HepG2 (cell line): ENCODE measurements around the gene MNAT1. TPM values are rescaled to one million over a fixed set of nuclear protein-coding genes. Genes with fewer than 3 reads are reported as not detected.
A peak's percentile ranks its signal among the peaks of the same experiment; 100 is the strongest.
"Not testable (repeated sequence)": the region's sequence is repeated elsewhere in the genome, so short reads cannot be mapped to it uniquely, and the experiment has no call there.

Experiments
- ATAC-seq: fragments of 200-7000 bp; cut with Tn5 transposase; 3 replicates; pipeline ENCODE4 v1.9.1; 2020; ENCODE audit warnings: mild to moderate bottlenecking, moderate library complexity
- BruUV-seq: library from RNA; stranded (reverse); fragments of 400-500 nt; replicated peaks from 2 replicates; lab custom pipeline; 2021; lab: Mats Ljungman, UMichigan
- CTCF ChIA-PET: fragments of 300-600 bp; formaldehyde crosslinking; extraction: SDS; loops from one replicate; lab custom pipeline; 2021; ENCODE audit warnings: low total read pairs, inconsistent platforms, low intra/inter-chr PET ratio; lab: Yijun Ruan, JAX
- POLR2A ChIA-PET: fragments of 350-600 bp; sonication (Branson Sonifier 250); formaldehyde crosslinking; loops from one replicate; lab custom pipeline; 2020; ENCODE audit warnings: antibody characterized with exemption, inconsistent platforms; lab: Yijun Ruan, JAX
- DNase-seq: peaks from one replicate; pipeline ENCODE4 v3.0.0-alpha.2; 2015; ENCODE audit warnings: low spot score
- FAIRE-seq: peaks from 3 replicates; lab custom pipeline; 2011; peaks lifted over from hg19 to GRCh38; lab: Jason Lieb, UNC
- H2AFZ ChIP-seq: one replicate; pipeline ENCODE4 v1.6.1; 2011; ENCODE audit warnings: low read length, inconsistent platforms
- H3K27ac ChIP-seq: fragments of 300-600 bp; 3 replicates; pipeline ENCODE4 v1.8.0; 2011; ENCODE audit warnings: mixed run types, mild to moderate bottlenecking, mixed read lengths, low read length, inconsistent platforms; ENCODE audit not compliant: insufficient read depth; ENCODE audit errors: extremely low read length
- H3K27me3 ChIP-seq, 2 experiments: fragments of 200-600 bp in 1 of 2; 2 replicates in 1 of 2; 3 replicates in 1 of 2; pipeline versions ENCODE4 v1.6.0 to v1.8.0; 2011; ENCODE audit warnings: low read length in 2 of 2, mild to moderate bottlenecking in 2 of 2, moderate library complexity in 2 of 2, inconsistent platforms in 1 of 2; ENCODE audit not compliant: insufficient read depth in 2 of 2, control insufficient read depth in 1 of 2
- H3K36me3 ChIP-seq, 2 experiments: fragments of 200-600 bp in 1 of 2; replicated peaks in 1 of 2; 2 replicates in 1 of 2; 3 replicates in 1 of 2; pipeline versions ENCODE4 v1.5.1 to v1.8.0; 2011; ENCODE audit warnings: low read length in 2 of 2, inconsistent platforms in 1 of 2; ENCODE audit not compliant: insufficient read depth in 2 of 2, control insufficient read depth in 1 of 2
- H3K4me1 ChIP-seq: 2 replicates; pipeline ENCODE4 v1.5.1; 2012; ENCODE audit warnings: low read length, inconsistent platforms; ENCODE audit not compliant: insufficient read depth
- H3K4me2 ChIP-seq: 2 replicates; pipeline ENCODE4 v1.6.0; 2011; ENCODE audit warnings: low read depth, low read length, inconsistent platforms
- H3K4me3 ChIP-seq, 3 experiments: fragments of 200-600 bp in 1 of 3; sonication (generic), shearing (Covaris generic) in 1 of 3; replicated peaks in 1 of 3; 2 replicates each; pipeline ENCODE4 v1.5.1; 2011 to 2016; ENCODE audit warnings: low read length in 3 of 3, inconsistent platforms in 2 of 3, low read depth in 2 of 3, mild to moderate bottlenecking in 2 of 3, control low read depth in 1 of 3, mixed read lengths in 1 of 3; ENCODE audit not compliant: insufficient read depth in 1 of 3
- H3K79me2 ChIP-seq: one replicate; pipeline ENCODE4 v1.6.1; 2011; ENCODE audit warnings: low read length, inconsistent platforms; ENCODE audit not compliant: insufficient read depth
- H3K9ac ChIP-seq: 2 replicates; pipeline ENCODE4 v1.6.0; 2011; ENCODE audit warnings: mild to moderate bottlenecking, low read depth, low read length, inconsistent platforms; ENCODE audit not compliant: insufficient read depth
- H3K9me3 ChIP-seq: 2 replicates; pipeline ENCODE4 v1.5.1; 2012; ENCODE audit warnings: mild to moderate bottlenecking, low read length
- H4K20me1 ChIP-seq: 2 replicates; pipeline ENCODE4 v1.6.0; 2011; ENCODE audit warnings: inconsistent platforms, mild to moderate bottlenecking, low read length, moderate library complexity; ENCODE audit not compliant: insufficient read depth
- ASH2L ChIP-seq: fragments of 300-600, 200-600 bp; sonication (generic); IDR thresholded peaks from 2 replicates; pipeline ENCODE4 v1.7.0; 2017; ENCODE audit warnings: low read depth, mild to moderate bottlenecking, moderate library complexity, mixed read lengths, low read length; ENCODE audit not compliant: insufficient read length
- EED ChIP-seq: sonication (generic); formaldehyde crosslinking; IDR thresholded peaks from 2 replicates; pipeline ENCODE4 v1.5.0; 2020; ENCODE audit warnings: mild to moderate bottlenecking, missing genetic modification reagents
- MAFK ChIP-seq, 2 experiments: IDR thresholded peaks in 1 of 2; conservative IDR thresholded peaks in 1 of 2; 2 replicates each; pipeline ENCODE4 v1.6.1; 2011; ENCODE audit warnings: improper control_type of control experiment in 2 of 2, low read length in 2 of 2
- TEAD2 ChIP-seq: sonication (generic); formaldehyde crosslinking; IDR thresholded peaks from 2 replicates; pipeline ENCODE4 v1.9.0; 2021; ENCODE audit warnings: missing genetic modification reagents
- WGBS: methylation state at CpG from one replicate; pipeline ENCODE4 v1.1.6; 2017; ENCODE audit warnings: low lambda C conversion rate; 5-methylcytosine and 5-hydroxymethylcytosine counted together
- in situ Hi-C: cut with HindIII; loops from 2 replicates; pipeline ENCODE4 v1.10.0; 2017; ENCODE audit warnings: low pct_unique_long_range_greater_than_20kb; ENCODE audit not compliant: extremely low pct_ligation_motif_present
- intact Hi-C: fragments of 100-400 bp; cut with micrococcal nuclease; formaldehyde crosslinking; loops from one replicate; pipeline ENCODE4 v1.10.0; 2022; ENCODE audit not compliant: unreplicated experiment
- polyA plus RNA-seq, 8 experiments: library from polyadenylated mRNA; depleted of rRNA in 3 of 8; stranded (reverse) in 7 of 8; unstranded in 1 of 8; fragments of >200 nt; fragmentation: Illumina TruSeq in 4 of 8; extraction: Trizol in 4 of 8; gene quantifications; 2 replicates each; pipeline versions ENCODE4 v1.2.1 to v1.2.3, GENCODE V29; 2011 to 2016; ENCODE audit warnings: low read depth in 4 of 8, missing spikeins in 1 of 8, mixed read lengths in 1 of 8; ENCODE audit not compliant: insufficient read depth in 1 of 8
- total RNA-seq, 5 experiments: library from RNA; depleted of rRNA; stranded (reverse); fragments of >200 nt; fragmentation: Illumina TruSeq; extraction: Trizol; gene quantifications; 2 replicates each; pipeline ENCODE4 v1.2.3, GENCODE V29; 2016; ENCODE audit warnings: low read depth in 1 of 5
- TF ChIP-seq, protein P1 (sequence below): sonication (generic); formaldehyde crosslinking; IDR thresholded peaks from 2 replicates; pipeline ENCODE4 v1.4.0; 2020; ENCODE audit warnings: missing genetic modification reagents

Gene MNAT1
- total and polyA plus RNA-seq, 2 of the 13 experiments (the other 11 are each of a cell fraction or from before 2014, with no cell fraction given), result 49.2 to 94.8 TPM

DNA sequence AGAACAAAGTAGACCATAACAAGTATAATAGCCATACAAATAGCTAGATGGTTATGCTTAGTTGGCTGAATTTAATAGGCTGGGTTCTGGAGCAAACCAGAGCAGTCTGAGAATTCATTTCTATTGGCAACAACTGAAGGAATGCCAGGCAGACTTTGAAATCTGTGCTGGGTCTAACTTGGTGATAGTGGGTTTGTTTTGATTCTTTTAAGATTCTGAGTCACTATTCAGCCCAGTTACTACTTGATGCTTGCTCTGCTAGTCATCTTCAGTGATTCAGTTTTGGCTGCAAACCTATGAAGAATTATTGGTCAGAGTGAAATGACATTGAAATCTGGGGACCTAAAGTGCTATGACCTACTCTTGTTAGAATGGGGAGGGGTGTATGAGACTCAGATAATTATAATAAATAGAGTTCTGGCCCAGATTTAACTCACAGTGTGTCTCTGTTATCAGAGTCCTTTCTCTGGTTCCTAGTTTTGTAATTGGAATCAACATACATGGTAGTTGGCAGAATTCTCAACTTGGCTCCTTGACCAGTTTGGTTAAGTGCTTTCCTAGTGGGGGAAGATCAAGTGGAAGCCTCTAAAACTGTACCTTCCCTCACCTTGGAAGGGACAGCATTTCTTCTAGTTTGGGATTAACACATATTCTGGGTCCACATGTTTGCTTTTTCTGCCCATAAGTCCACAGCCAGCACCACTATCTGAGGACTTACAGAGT, 43.5 kb downstream of the MNAT1 start:
- Histone ChIP-seq H3K27ac (no peak overlapping the region), H3K9ac (no peak overlapping the region), H3K27me3 (no peaks in the 10 kb centered on the region), H3K4me2 (no peak overlapping the region), H3K4me1 (no peaks in the 10 kb centered on the region), H3K36me3 (no peaks in the 10 kb centered on the region), H4K20me1 (no peaks in the 10 kb centered on the region), H2AFZ (no peak overlapping the region), H3K4me3 (no peak overlapping the region), H3K79me2 (peaks cover 32% of the 10 kb centered on the region), H3K9me3 (no peaks in the 10 kb centered on the region)
- intact Hi-C loops (no loop called here), in situ Hi-C loops (no loop called here)
- no TSS peak for BruUV-seq
- FAIRE-seq (no peak), ATAC-seq (no peak), DNase-seq (no peak)
- TF ChIP-seq TEAD2 (CRISPR knock-in tag) (no peak), ASH2L (no peak), MAFK (conservative IDR thresholded peaks at IDR 0.05 in 1 of 2, IDR thresholded peaks at IDR 0.05 in 1 of 2; ENCODE audit: low read length in 2 of 2) (0 out of 4 replicates have a peak, but pooled peaks of 1 of the 2 experiments have one; percentile 3), EED (CRISPR knock-in tag) (no peak)
- ChIA-PET CTCF (no interaction called here), POLR2A (no interaction called here)

DNA sequence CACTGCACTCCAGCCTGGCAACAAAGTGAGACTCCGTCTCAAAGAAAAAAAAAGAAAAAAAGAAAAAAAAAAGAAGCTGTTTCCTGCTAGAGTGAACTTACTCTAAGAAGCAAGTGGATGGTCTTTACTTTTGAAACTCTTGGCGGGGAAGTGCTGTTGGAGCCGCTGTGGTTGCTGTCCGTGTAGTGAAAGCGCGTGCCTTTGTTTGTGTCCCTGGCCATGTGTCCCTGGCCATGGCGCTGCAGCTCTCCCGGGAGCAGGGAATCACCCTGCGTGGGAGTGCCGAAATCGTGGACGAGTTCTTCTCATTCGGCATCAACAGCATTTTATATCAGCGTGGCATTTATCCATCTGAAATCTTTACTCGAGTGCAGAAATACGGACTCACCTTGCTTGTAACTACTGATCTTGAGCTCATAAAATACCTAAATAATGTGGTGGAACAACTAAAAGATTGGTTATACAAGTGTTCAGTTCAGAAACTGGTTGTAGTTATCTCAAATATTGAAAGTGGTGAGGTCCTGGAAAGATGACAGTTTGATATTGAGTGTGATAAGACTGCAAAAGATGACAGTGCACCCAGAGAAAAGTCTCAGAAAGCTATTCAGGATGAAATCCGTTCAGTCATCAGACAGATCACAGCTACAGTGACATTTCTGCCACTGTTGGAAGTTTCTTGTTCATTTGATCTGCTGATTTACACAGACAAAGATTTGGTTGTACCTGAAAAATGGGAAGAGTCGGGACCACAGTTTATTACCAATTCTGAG, 45.4 kb downstream of the MNAT1 start:
- H3K9me3 ChIP-seq, result not testable (repeated sequence)
- TF ChIP-seq, protein P1, sequence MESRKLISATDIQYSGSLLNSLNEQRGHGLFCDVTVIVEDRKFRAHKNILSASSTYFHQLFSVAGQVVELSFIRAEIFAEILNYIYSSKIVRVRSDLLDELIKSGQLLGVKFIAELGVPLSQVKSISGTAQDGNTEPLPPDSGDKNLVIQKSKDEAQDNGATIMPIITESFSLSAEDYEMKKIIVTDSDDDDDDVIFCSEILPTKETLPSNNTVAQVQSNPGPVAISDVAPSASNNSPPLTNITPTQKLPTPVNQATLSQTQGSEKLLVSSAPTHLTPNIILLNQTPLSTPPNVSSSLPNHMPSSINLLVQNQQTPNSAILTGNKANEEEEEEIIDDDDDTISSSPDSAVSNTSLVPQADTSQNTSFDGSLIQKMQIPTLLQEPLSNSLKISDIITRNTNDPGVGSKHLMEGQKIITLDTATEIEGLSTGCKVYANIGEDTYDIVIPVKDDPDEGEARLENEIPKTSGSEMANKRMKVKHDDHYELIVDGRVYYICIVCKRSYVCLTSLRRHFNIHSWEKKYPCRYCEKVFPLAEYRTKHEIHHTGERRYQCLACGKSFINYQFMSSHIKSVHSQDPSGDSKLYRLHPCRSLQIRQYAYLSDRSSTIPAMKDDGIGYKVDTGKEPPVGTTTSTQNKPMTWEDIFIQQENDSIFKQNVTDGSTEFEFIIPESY, result peak; percentile 12; the same call in 1 of the 2 replicates
- TF ChIP-seq, all 625 proteins: peak for 1; not testable (repeated sequence) for 624
- H3K79me2 ChIP-seq, result peaks cover 25% of the 10 kb centered on the region
- peak; percentile 12 for FAIRE-seq
- H2AFZ ChIP-seq, H3K9ac ChIP-seq, CTCF ChIA-PET, BruUV-seq, H3K4me1 ChIP-seq, POLR2A ChIA-PET, H3K4me3 ChIP-seq, ATAC-seq, H3K27ac ChIP-seq, intact Hi-C loops, DNase-seq, H4K20me1 ChIP-seq, H3K27me3 ChIP-seq, H3K36me3 ChIP-seq, in situ Hi-C loops, H3K4me2 ChIP-seq: not testable (repeated sequence)
- WGBS, result 95% methylated on average over 18 of the region's 18 CpGs

DNA sequence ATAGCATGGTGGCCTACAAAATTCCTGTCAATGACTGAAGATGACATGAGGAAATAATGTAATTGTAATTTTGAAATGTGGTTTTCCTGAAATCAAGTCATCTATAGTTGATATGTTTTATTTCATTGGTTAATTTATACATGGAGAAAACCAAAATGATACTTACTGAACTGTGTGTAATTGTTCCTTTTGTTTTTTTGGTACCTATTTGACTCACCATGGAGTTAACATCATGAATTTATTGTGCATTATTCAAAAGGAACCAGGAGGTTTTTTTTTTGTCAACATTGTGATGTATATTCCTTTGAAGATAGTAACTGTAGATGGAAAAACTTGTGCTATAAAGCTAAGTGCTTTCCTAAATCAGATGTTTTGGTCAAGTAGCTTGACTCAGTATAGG, 46.0 kb downstream of the MNAT1 start:
- CTCF ChIA-PET, result not testable (repeated sequence)

More for the DNA sequence above, 46.0 kb downstream of the MNAT1 start:
- H3K4me3 ChIP-seq, H3K4me1 ChIP-seq, H2AFZ ChIP-seq, H3K36me3 ChIP-seq, DNase-seq, intact Hi-C loops, H3K27ac ChIP-seq, H3K9me3 ChIP-seq, POLR2A ChIA-PET, FAIRE-seq, H3K4me2 ChIP-seq, BruUV-seq, ATAC-seq, H3K27me3 ChIP-seq, in situ Hi-C loops, H4K20me1 ChIP-seq, H3K9ac ChIP-seq: not testable (repeated sequence)
- peaks cover 21% of the 10 kb centered on the region for H3K79me2 ChIP-seq
